ENCODE data around the gene GNB5.

GNB5 gene

GRCh38 chr15:52069559-52069958, 121.6 kb downstream of the GNB5 start:
- CTCF ChIA-PET = interaction anchor here (1.8 kb wide), 1 partner anchor 98 kb away, joined by 3 read pairs; the partner anchor contains the start of gene LEO1
- peak overlapping the region; percentile 90 for H3K27ac ChIP-seq
- peak; percentile 50 for DNase-seq (ENCODE audit: low spot score)
- no peak for TF ChIP-seq CTCF (conservative IDR thresholded peaks at IDR 0.05; ENCODE audit: low read depth)
- POLR2A ChIA-PET (ENCODE audit: low non-redundant PET) = interaction anchor here (1.3 kb wide), 1 partner anchor 8 kb away, joined by 5 read pairs; no protein-coding TSS in a partner anchor

GRCh38 chr15:52068004-52068615, 123.1 kb downstream of the GNB5 start:
- peak overlapping the region; percentile 84 for H3K27ac ChIP-seq
- DNase-seq (ENCODE audit: low spot score) = no peak
- no peak for TF ChIP-seq CTCF (conservative IDR thresholded peaks at IDR 0.05; ENCODE audit: low read depth)
- ChIA-PET POLR2A (ENCODE audit: low non-redundant PET) (no interaction called here), CTCF (interaction anchor here (0.5 to 1.9 kb wide), 2 partner anchors 10 to 53 kb away, joined by 3 to 6 read pairs; no protein-coding TSS in a partner anchor)

- H3K27ac ChIP-seq = peak overlapping the region; percentile 84
- no peak for TF ChIP-seq CTCF (conservative IDR thresholded peaks at IDR 0.05; ENCODE audit: low read depth)
- ChIA-PET POLR2A (ENCODE audit: low non-redundant PET) (interaction anchor here (0.7 kb wide), 1 partner anchor 96 kb away, joined by 3 read pairs; the partner anchor contains the start of gene LEO1), CTCF (interaction anchor here (1.3 to 1.9 kb wide), 2 partner anchors 11 to 71 kb away, joined by 6 read pairs; no protein-coding TSS in a partner anchor)
- no peak for DNase-seq (ENCODE audit: low spot score)
These were observed 123.7 kb downstream of the GNB5 start for GRCh38 chr15:52067545-52067926.

GRCh38 chr15:52066842-52067544, 124.2 kb downstream of the GNB5 start:
- peak overlapping the region; percentile 84 for H3K27ac ChIP-seq
- no peak for TF ChIP-seq CTCF (conservative IDR thresholded peaks at IDR 0.05; ENCODE audit: low read depth)
- ChIA-PET POLR2A (ENCODE audit: low non-redundant PET) (interaction anchor here (0.7 kb wide), 2 partner anchors 95 to 1550 kb away, joined by 3 read pairs; partner anchors contain the start of gene LEO1), CTCF (interaction anchor here (0.7 to 1.9 kb wide), 3 partner anchors 12 to 72 kb away, joined by 3 to 6 read pairs (median 6); no protein-coding TSS in a partner anchor)
- no peak for DNase-seq (ENCODE audit: low spot score)

All from RWPE1 (cell line).